Measurements from ENCODE around the gene PAQR9. TPM values are rescaled to one million over a fixed set of nuclear protein-coding genes. Genes with fewer than 3 reads are reported as not detected.

The PAQR9 gene
- total and polyA plus RNA-seq, 2 donors (not counting 1 experiment from before 2014, with no cell fraction given): not detected

DNA sequence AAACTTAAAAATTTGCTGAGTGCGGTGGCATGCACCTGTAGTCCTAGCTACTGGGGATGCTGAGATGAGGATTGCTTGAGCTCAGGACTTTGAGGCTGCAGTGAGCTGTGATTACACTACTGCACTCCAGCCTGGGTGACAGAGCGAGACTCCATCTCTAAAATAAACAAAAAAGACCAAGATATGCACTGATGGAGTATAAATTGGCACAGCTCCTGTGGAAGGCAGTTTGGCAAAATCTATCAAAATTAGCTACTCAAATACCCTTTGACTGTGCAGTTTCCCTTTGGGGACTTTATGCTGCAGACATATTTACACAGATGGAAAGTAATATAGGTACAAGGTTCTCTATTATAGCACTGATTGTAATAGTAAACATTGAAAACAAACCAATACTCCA, 19.8 kb upstream of the PAQR9 start:
- Histone ChIP-seq H4K20me1 (ENCODE audit: control insufficient read depth, insufficient read depth, low read length, poor library complexity, severe bottlenecking) (no peaks in the 10 kb centered on the region), H2AFZ (ENCODE audit: insufficient read depth, low read depth, low read length, poor library complexity, severe bottlenecking) (no peak overlapping the region), H3K4me3 (ENCODE audit: control extremely low read depth in 1 of 5, extremely low read depth in 1 of 5, insufficient read depth in 1 of 5, low read depth in 2 of 5, low read length in 4 of 5) (no peak overlapping the region), H3K79me2 (ENCODE audit: control insufficient read depth, insufficient read depth, low read length) (no peaks in the 10 kb centered on the region), H3K36me3 (replicated peaks in 1 of 2; ENCODE audit: control extremely low read depth in 1 of 2, control insufficient read depth in 1 of 2, extremely low read depth in 1 of 2, insufficient read depth in 2 of 2, low read length in 1 of 2) (no peaks in the 10 kb centered on the region), H3K4me1 (ENCODE audit: control insufficient read depth in 2 of 2, insufficient read depth in 2 of 2, low read length in 2 of 2) (no peaks in the 10 kb centered on the region), H3K9me3 (ENCODE audit: control extremely low read depth in 1 of 3, control insufficient read depth in 2 of 3, insufficient read depth in 1 of 3, low read length in 2 of 3) (no peaks in the 10 kb centered on the region), H3K27ac (ENCODE audit: low read length in 2 of 2) (no peak overlapping the region), H3K9ac (ENCODE audit: low read length) (no peak overlapping the region), H3K27me3 (replicated peaks in 1 of 4; ENCODE audit: control extremely low read depth in 1 of 4, control insufficient read depth in 3 of 4, insufficient read depth in 4 of 4, low read length in 3 of 4) (peaks cover 0 to 2% (median 0%) of the 10 kb centered on the region in 4 experiments), H3K4me2 (replicated peaks; ENCODE audit: low read depth, low read length, poor library complexity, severe bottlenecking) (no peak overlapping the region)
- DNase-seq: no peak
- WGBS (ENCODE audit: insufficient coverage): no CpG with 5 or more reads among the region's 2 CpGs
- Mint-ChIP-seq H3K27ac (no peak overlapping the region), H3K27me3 (peaks cover 26% of the 10 kb centered on the region), H3K9me3 (ENCODE audit: insufficient read depth) (no peaks in the 10 kb centered on the region), H3K4me3 (no peak overlapping the region), H3K4me1 (no peaks in the 10 kb centered on the region)
- CTCF ChIA-PET: interaction anchor here (0.6 to 2.5 kb wide), 3 partner anchors 11 to 401 kb away, joined by 3 to 7 read pairs (median 3); partner anchors contain the start of gene U2SURP
- POLR2A ChIA-PET: no interaction called here
- TF ChIP-seq, protein P1, sequence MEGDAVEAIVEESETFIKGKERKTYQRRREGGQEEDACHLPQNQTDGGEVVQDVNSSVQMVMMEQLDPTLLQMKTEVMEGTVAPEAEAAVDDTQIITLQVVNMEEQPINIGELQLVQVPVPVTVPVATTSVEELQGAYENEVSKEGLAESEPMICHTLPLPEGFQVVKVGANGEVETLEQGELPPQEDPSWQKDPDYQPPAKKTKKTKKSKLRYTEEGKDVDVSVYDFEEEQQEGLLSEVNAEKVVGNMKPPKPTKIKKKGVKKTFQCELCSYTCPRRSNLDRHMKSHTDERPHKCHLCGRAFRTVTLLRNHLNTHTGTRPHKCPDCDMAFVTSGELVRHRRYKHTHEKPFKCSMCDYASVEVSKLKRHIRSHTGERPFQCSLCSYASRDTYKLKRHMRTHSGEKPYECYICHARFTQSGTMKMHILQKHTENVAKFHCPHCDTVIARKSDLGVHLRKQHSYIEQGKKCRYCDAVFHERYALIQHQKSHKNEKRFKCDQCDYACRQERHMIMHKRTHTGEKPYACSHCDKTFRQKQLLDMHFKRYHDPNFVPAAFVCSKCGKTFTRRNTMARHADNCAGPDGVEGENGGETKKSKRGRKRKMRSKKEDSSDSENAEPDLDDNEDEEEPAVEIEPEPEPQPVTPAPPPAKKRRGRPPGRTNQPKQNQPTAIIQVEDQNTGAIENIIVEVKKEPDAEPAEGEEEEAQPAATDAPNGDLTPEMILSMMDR (IDR thresholded peaks at IDR 0.05): no peak
- TF ChIP-seq EZH2 (IDR thresholded peaks at IDR 0.05; ENCODE audit: borderline replicate concordance, insufficient read depth, low read depth, low read length, poor library complexity, severe bottlenecking): no peak
- intact Hi-C loops (cut with micrococcal nuclease): no loop called here
- no peak for ATAC-seq (ENCODE audit: low read depth)

DNA sequence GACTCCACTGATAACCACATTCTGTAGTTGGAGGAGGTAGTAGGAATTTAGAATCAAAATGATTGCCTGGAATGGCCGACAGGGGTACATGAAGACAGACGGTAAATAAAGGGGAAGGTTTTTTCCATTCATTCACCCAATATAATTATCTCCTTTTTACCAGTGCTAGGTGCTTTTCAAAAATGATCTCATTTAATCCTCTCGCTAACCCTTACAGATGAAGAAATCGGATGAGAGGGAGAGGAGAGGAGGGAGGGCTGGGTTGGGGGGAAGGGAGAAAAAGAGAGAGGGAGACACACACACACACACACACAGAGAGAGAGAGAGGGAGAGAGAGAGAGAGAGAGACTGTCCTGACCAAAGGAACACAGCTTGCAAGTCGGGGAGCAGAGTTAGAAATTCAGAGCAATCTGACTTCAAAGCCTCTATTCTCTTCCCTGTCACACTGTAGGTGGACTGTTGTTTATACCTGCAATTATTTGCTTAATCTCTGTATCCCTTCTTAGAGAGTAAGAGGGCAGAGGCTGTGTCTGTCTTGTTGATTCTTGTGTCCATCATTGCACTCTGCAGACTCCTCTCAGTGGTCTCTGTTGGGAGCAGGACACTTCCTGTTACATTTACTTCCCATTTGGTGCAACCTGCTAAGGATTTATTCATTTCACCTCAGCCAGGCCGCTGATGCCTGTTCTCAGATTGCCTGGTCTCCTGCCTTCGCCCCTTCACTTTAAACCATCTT, 18.7 kb upstream of the PAQR9 start:
- 85% methylated on average over 2 of the region's 7 CpGs for WGBS (ENCODE audit: insufficient coverage)
- DNase-seq: no peak
- intact Hi-C loops (cut with micrococcal nuclease): no loop called here
- Histone ChIP-seq H3K27me3 (replicated peaks in 1 of 4; ENCODE audit: control extremely low read depth in 1 of 4, control insufficient read depth in 3 of 4, insufficient read depth in 4 of 4, low read length in 3 of 4) (peaks cover 0 to 4% (median 0%) of the 10 kb centered on the region in 4 experiments), H3K9me3 (ENCODE audit: control extremely low read depth in 1 of 3, control insufficient read depth in 2 of 3, insufficient read depth in 1 of 3, low read length in 2 of 3) (no peaks in the 10 kb centered on the region), H3K4me2 (replicated peaks; ENCODE audit: low read depth, low read length, poor library complexity, severe bottlenecking) (no peak overlapping the region), H3K79me2 (ENCODE audit: control insufficient read depth, insufficient read depth, low read length) (no peaks in the 10 kb centered on the region), H3K4me3 (ENCODE audit: control extremely low read depth in 1 of 5, extremely low read depth in 1 of 5, insufficient read depth in 1 of 5, low read depth in 2 of 5, low read length in 4 of 5) (no peak overlapping the region), H3K9ac (ENCODE audit: low read length) (no peak overlapping the region), H4K20me1 (ENCODE audit: control insufficient read depth, insufficient read depth, low read length, poor library complexity, severe bottlenecking) (no peaks in the 10 kb centered on the region), H2AFZ (ENCODE audit: insufficient read depth, low read depth, low read length, poor library complexity, severe bottlenecking) (no peak overlapping the region), H3K36me3 (replicated peaks in 1 of 2; ENCODE audit: control extremely low read depth in 1 of 2, control insufficient read depth in 1 of 2, extremely low read depth in 1 of 2, insufficient read depth in 2 of 2, low read length in 1 of 2) (no peaks in the 10 kb centered on the region), H3K4me1 (ENCODE audit: control insufficient read depth in 2 of 2, insufficient read depth in 2 of 2, low read length in 2 of 2) (no peaks in the 10 kb centered on the region), H3K27ac (ENCODE audit: low read length in 2 of 2) (no peak overlapping the region)
- H3K4me1 Mint-ChIP-seq: no peaks in the 10 kb centered on the region
- no peak for ATAC-seq (ENCODE audit: low read depth)
- H3K9me3 Mint-ChIP-seq (ENCODE audit: insufficient read depth): no peaks in the 10 kb centered on the region
- ChIA-PET POLR2A (no interaction called here), CTCF (interaction anchor here (0.6 to 1.1 kb wide), 2 partner anchors 400 to 1433 kb away, joined by 3 to 5 read pairs; no protein-coding TSS in a partner anchor)
- H3K27me3 Mint-ChIP-seq: peaks cover 28% of the 10 kb centered on the region
- no peak overlapping the region for H3K4me3 Mint-ChIP-seq
- H3K27ac Mint-ChIP-seq: no peak overlapping the region
- no peak for TF ChIP-seq EZH2 (IDR thresholded peaks at IDR 0.05; ENCODE audit: borderline replicate concordance, insufficient read depth, low read depth, low read length, poor library complexity, severe bottlenecking)
- TF ChIP-seq, protein P1 (IDR thresholded peaks at IDR 0.05): no peak

Measured in B cell (primary cell).